AG09319 (cell line): Measurements from ENCODE around the gene PRORP.
A peak's percentile ranks its signal among the peaks of the same experiment; 100 is the strongest.
"Not testable (repeated sequence)": the region's sequence is repeated elsewhere in the genome, so short reads cannot be mapped to it uniquely, and the experiment has no call there.

ENCODE experiments used
- DNase-seq: peaks from one replicate; pipeline ENCODE4 v3.0.0-alpha.2; 2010; ENCODE audit warnings: low read depth; ENCODE audit errors: extremely low read depth
- TF ChIP-seq, protein P1 (sequence below): IDR thresholded peaks from 2 replicates; pipeline ENCODE4 v1.5.1; 2011; ENCODE audit warnings: low read depth, mild to moderate bottlenecking, inconsistent platforms, low read length, moderate library complexity

The PRORP gene

GRCh38 chr14:35140718-35141581 is 18.6 kb downstream of the PRORP start:
- no peak for DNase-seq
- TF ChIP-seq, protein P1, sequence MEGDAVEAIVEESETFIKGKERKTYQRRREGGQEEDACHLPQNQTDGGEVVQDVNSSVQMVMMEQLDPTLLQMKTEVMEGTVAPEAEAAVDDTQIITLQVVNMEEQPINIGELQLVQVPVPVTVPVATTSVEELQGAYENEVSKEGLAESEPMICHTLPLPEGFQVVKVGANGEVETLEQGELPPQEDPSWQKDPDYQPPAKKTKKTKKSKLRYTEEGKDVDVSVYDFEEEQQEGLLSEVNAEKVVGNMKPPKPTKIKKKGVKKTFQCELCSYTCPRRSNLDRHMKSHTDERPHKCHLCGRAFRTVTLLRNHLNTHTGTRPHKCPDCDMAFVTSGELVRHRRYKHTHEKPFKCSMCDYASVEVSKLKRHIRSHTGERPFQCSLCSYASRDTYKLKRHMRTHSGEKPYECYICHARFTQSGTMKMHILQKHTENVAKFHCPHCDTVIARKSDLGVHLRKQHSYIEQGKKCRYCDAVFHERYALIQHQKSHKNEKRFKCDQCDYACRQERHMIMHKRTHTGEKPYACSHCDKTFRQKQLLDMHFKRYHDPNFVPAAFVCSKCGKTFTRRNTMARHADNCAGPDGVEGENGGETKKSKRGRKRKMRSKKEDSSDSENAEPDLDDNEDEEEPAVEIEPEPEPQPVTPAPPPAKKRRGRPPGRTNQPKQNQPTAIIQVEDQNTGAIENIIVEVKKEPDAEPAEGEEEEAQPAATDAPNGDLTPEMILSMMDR: peak; percentile 21

- TF ChIP-seq, protein P1: no peak
- DNase-seq: no peak
Observed at GRCh38 chr14:35144029-35144428, 21.7 kb downstream of the PRORP start.

GRCh38 chr14:35146711-35147149 is 24.4 kb downstream of the PRORP start:
- TF ChIP-seq, protein P1: no peak
- DNase-seq: no peak

DNA sequence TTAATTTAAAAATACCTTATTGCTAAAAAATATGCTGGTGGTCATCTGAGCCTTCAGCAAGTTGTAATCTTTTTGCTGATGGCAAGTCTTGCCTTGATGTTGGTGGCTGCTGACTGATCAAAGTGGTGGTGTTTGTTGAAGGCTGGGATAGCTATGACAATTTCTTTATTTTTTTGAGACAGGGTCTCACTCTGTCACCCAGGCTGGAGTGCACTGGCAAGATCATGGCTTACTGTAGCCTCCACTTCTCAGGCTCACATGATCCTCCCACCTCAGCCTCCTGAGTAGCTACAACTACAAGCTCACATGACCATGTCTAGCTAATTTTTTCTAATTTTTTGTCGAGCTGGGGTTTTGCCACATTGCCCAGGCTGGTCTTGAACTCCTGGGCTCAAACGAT is 24.8 kb downstream of the PRORP start:
- DNase-seq: no peak
- TF ChIP-seq, protein P1: no peak

GRCh38 chr14:35147711-35148110 is 25.4 kb downstream of the PRORP start:
- TF ChIP-seq, protein P1: no peak

GRCh38 chr14:35149239-35149638 is 26.9 kb downstream of the PRORP start:
- no peak for DNase-seq

More at GRCh38 chr14:35147711-35148110, 25.4 kb downstream of the PRORP start:
- no peak for DNase-seq

GRCh38 chr14:35152531-35152930 is 30.2 kb downstream of the PRORP start:
- not testable (repeated sequence) for DNase-seq

More at GRCh38 chr14:35149239-35149638, 26.9 kb downstream of the PRORP start:
- TF ChIP-seq, protein P1: no peak

DNA sequence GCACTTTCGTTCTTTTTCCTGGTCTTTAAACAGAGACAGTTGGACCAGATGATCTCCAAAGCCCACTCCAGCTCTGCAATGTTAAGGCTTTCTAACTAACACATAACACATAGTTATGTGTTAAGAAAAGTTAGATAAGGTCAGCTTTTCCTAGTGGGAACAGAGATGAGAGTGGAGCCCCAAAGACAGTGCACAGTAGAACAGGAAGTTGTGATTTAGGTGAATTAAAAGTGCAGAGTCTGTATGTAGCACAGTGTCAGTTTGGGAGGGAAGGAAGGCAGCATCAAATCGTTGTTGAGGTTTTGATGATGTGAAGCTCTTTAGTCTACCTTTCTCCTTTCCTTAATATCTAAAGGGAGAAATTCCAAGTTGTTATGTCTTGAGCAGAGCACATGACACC is 31.7 kb downstream of the PRORP start:
- TF ChIP-seq, protein P1: no peak
- DNase-seq: no peak
